Fibroblast of the aortic adventitia (primary cell): ENCODE results near the gene MGAT1. TPM values are rescaled to one million over a fixed set of nuclear protein-coding genes. Genes with fewer than 3 reads are reported as not detected.

ENCODE experiments used
- DNase-seq: peaks from one replicate; pipeline ENCODE4 v3.0.0-alpha.2; 2010; ENCODE audit warnings: low read depth
- H3K4me3 ChIP-seq: 2 replicates; pipeline ENCODE4 v1.5.1; 2011; ENCODE audit warnings: low read depth, mild to moderate bottlenecking, control low read depth, low read length, moderate library complexity
- total RNA-seq: library from RNA; depleted of rRNA; stranded (reverse); fragments of >200 nt; gene quantifications from 2 replicates; pipeline ENCODE4 v1.2.3, GENCODE V29; 2012; ENCODE audit warnings: low replicate concordance
- TF ChIP-seq, protein P1 (sequence below): IDR thresholded peaks from 2 replicates; pipeline ENCODE4 v1.5.1; 2011; ENCODE audit warnings: mild to moderate bottlenecking, low read length, control low read depth, inconsistent platforms; ENCODE audit not compliant: insufficient read depth

MGAT1 gene
- total RNA-seq, 1 donor = 79.4 TPM

DNA sequence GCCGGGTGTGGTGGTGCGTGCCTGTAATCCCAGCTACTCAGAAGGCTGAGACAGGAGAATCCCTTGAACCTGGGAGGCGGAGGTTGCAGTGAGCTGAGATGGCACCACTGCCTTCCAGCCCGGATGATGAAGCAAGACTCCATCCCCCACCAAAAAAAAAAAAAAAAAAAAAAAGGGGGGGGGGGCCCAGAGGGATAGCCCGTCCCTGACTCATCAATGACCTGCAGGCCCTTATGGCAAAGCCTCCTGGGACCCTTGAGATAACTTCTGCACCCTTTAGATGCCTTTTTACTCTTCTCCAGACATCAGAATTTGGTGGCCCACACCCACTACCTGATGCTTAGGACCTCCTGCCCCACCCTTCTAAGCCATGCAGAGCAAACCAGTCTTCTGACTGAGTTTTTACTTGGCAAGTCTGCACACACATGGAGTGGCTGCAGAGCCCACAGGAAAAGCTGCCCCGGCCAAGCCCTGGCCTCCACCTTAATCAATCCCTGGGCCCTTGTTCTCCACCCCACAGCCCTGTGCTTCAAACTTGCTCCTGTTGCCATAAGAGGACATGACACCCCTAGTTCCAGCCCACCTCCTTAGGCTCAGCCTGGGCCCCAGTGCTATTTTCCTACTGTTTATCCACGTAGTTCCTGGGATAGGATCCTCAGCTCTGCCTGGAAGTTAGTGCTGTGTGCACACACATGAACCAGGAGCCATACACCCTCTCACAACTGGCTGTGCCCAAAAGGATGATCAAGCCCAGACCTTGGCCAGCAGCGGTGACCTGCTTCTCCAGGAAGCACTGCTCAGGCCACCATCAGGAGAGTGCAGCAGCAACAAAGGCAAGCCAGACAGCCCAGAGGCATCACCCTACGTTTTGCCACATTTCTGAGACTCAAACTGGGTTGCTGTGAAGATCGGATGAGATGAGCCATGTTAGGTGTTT is 5.1 kb downstream of the MGAT1 start:
- H3K4me3 ChIP-seq = no peak overlapping the region
- TF ChIP-seq, protein P1, sequence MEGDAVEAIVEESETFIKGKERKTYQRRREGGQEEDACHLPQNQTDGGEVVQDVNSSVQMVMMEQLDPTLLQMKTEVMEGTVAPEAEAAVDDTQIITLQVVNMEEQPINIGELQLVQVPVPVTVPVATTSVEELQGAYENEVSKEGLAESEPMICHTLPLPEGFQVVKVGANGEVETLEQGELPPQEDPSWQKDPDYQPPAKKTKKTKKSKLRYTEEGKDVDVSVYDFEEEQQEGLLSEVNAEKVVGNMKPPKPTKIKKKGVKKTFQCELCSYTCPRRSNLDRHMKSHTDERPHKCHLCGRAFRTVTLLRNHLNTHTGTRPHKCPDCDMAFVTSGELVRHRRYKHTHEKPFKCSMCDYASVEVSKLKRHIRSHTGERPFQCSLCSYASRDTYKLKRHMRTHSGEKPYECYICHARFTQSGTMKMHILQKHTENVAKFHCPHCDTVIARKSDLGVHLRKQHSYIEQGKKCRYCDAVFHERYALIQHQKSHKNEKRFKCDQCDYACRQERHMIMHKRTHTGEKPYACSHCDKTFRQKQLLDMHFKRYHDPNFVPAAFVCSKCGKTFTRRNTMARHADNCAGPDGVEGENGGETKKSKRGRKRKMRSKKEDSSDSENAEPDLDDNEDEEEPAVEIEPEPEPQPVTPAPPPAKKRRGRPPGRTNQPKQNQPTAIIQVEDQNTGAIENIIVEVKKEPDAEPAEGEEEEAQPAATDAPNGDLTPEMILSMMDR = no peak

DNA sequence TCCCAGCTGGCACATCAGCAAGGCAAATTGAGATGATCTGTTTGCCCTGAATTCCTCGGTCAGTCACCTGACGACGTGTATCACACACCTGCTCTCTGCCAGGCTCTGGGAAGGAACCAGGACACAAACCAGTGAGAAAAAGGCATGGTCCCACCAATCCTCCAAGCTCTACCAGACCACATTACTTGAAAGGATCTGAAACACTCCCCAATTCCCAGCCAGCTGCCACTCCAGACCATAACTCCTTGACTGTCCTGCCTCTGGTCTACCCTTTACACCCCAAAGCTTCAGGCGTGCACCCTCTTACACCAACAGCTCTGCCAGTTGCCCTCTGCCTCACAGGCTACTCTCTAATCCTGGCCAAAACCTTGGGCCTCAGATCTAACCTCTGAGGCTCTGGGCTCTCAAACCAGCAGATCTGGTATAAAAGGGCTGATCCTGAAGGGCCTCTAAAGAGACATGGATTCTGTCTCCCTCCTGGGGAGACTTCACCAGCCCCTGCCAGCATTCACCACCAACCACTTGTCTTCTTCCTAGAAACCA is 6.8 kb downstream of the MGAT1 start:
- TF ChIP-seq, protein P1 = no peak
- DNase-seq = no peak
- H3K4me3 ChIP-seq = no peak overlapping the region

More for the DNA sequence above, 5.1 kb downstream of the MGAT1 start:
- DNase-seq = no peak

DNA sequence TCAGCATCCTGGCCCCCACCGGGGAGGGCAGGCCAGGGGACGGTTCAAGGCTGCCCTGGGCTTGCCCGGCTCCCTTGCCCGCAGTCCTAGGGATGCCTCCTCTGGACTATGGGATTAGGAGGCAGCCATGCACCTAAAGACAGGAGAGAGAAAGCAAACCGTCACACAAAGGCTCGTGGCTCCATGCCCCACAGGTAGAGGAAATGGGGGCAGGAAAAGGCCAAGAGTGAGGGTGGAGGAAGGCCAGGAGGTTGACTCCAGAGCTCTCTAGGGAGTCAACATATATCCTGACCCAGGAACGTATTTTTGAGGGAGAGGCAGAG is 9.7 kb downstream of the MGAT1 start:
- DNase-seq = no peak
- TF ChIP-seq, protein P1 = no peak
- H3K4me3 ChIP-seq = no peak overlapping the region

DNA sequence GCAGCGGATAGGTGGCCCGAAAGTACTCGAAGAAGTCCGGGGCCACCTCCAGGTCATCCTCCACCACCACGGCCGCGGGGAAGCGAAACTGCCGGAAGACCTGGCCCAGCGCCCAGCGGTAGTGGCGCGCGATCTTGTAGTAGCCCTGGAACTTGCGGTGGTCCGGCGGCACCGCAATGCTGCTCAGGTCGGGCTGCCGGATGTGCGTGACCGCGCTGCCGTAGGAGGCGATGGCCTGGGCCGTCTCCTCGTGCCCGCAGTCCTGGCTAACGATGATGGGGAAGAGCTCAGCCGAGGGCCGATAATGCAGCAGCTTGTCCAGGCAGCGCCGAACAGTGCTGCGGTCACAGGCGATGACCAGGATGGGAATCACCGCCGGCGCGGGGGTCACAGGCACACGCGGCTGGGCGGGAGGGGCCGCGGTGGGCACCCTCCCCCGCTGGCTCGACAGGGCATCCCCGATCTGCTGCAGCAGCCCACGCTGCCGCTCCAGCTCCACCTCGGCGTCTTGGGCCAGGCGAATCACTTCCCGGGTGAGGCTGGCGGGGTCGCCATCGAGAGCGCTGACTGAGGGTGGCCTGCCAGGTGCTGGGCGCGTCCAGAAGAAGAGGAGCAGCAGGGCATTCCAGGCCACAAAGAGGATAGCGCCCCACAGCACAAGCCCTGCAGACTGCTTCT is 10.2 kb downstream of the MGAT1 start:
- no peak for DNase-seq
- no peak overlapping the region for H3K4me3 ChIP-seq
- TF ChIP-seq, protein P1 = no peak

DNA sequence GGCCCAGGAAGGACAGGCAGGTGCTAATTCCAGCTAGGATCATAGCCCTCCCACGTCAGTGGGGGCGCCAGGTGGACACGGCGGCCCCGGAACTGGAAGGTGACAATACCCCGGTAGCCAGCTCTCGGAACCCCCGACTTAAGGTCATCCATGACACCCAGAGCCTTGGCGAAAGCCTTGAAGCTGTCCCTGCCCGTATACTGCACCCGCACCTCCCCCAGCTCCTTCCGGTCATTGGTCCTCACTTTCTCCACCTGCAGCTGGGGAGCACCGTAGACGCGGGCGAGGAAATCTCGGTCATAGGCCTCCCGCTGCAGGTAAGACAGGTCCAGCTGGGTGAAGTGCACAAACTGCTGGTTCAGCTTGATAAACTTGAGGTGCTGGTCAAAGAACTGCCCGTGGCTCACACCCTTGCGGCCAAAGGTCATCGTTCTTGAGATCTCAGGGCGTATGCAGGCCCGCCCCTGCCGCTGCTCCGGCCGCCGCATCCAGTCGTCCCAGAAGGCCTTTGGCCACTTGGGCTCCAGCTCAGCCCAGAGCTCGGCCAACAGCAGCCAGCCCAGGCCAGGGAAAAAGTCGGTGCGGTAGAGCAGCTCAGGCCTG is 10.9 kb downstream of the MGAT1 start:
- no peak overlapping the region for H3K4me3 ChIP-seq
- DNase-seq = no peak
- TF ChIP-seq, protein P1 = no peak

DNA sequence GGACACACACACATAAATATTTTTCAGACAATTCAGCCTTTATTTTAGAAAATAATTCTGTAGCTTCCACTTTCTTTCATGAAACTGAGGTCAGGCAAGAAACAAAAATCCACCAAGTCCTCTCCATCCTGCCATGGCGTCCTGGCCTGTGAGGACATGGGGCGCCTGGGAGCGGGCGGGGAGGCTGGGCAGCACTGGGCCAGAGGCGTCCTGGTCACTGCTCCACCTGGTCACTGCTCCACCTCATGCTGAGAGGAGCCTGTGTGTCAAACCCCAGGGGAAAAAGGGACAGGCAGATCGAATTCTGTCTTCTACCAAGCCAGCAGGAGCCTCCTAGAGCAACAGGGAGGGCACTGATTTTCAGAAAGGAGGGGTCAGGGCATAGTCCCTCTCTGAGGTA is 12.1 kb downstream of the MGAT1 start:
- DNase-seq = no peak
- TF ChIP-seq, protein P1 = no peak
- H3K4me3 ChIP-seq = no peak overlapping the region
